H9 (cell line): Measurements from ENCODE around the gene UGT2A1. TPM values are rescaled to one million over a fixed set of nuclear protein-coding genes. Genes with fewer than 3 reads are reported as not detected.

ENCODE experiments used
- DNase-seq: peaks from one replicate; pipeline ENCODE4 v3.0.0-alpha.2; 2017
- H2AFZ ChIP-seq: one replicate; pipeline ENCODE4 v1.6.1; 2013; ENCODE audit warnings: mild to moderate bottlenecking, low read length, control low read depth, moderate library complexity
- H2AK5ac ChIP-seq: 2 replicates; pipeline ENCODE4 v1.6.1; 2013; ENCODE audit warnings: low read length, control low read depth, mixed read lengths; ENCODE audit not compliant: insufficient read length
- H2BK120ac ChIP-seq: one replicate; pipeline ENCODE4 v1.6.1; 2013; ENCODE audit warnings: low read depth, mild to moderate bottlenecking, low read length, control low read depth, inconsistent platforms; ENCODE audit not compliant: poor library complexity, severe bottlenecking
- H2BK12ac ChIP-seq: 2 replicates; pipeline ENCODE4 v1.6.1; 2013; ENCODE audit warnings: low read length, control low read depth, mixed read lengths, low read depth; ENCODE audit not compliant: insufficient read length
- H2BK15ac ChIP-seq: 2 replicates; pipeline ENCODE4 v1.6.1; 2013; ENCODE audit warnings: low read depth, low read length, control low read depth
- H2BK20ac ChIP-seq: one replicate; pipeline ENCODE4 v1.6.1; 2013; ENCODE audit warnings: low read depth, mild to moderate bottlenecking, low read length, control low read depth, inconsistent platforms; ENCODE audit not compliant: poor library complexity, severe bottlenecking
- H2BK5ac ChIP-seq: 2 replicates; pipeline ENCODE4 v1.6.1; 2013; ENCODE audit warnings: low read length, control low read depth, mixed read lengths; ENCODE audit not compliant: insufficient read length
- H3K14ac ChIP-seq: 2 replicates; pipeline ENCODE4 v1.6.1; 2013; ENCODE audit warnings: low read length, control low read depth; ENCODE audit not compliant: insufficient read depth
- H3K18ac ChIP-seq: 2 replicates; pipeline ENCODE4 v1.6.1; 2013; ENCODE audit warnings: low read depth, mild to moderate bottlenecking, mixed read lengths, low read length, control low read depth; ENCODE audit not compliant: insufficient read length
- H3K23ac ChIP-seq: 2 replicates; pipeline ENCODE4 v1.6.1; 2013; ENCODE audit warnings: low read length, control low read depth, mixed read lengths, low read depth; ENCODE audit not compliant: insufficient read length
- H3K23me2 ChIP-seq: 2 replicates; pipeline ENCODE4 v1.6.1; 2013; ENCODE audit warnings: low read depth, mild to moderate bottlenecking, mixed read lengths, low read length, control low read depth; ENCODE audit not compliant: insufficient read length, poor library complexity, severe bottlenecking
- H3K27ac ChIP-seq: 2 replicates; pipeline ENCODE4 v1.5.1; 2013; ENCODE audit warnings: low read length, control low read depth, mixed read lengths, low read depth; ENCODE audit not compliant: insufficient read length
- H3K27me3 ChIP-seq: 2 replicates; pipeline ENCODE4 v1.6.1; 2013; ENCODE audit warnings: low read length, control low read depth, inconsistent platforms; ENCODE audit not compliant: insufficient read depth
- H3K4ac ChIP-seq: 2 replicates; pipeline ENCODE4 v1.6.1; 2013; ENCODE audit warnings: low read depth, mild to moderate bottlenecking, control low read depth, inconsistent platforms, low read length, moderate library complexity
- H3K4me1 ChIP-seq: 2 replicates; pipeline ENCODE4 v1.6.1; 2013; ENCODE audit warnings: low read length, control low read depth, inconsistent platforms; ENCODE audit not compliant: insufficient read depth
- H3K4me2 ChIP-seq: 2 replicates; pipeline ENCODE4 v1.6.1; 2013; ENCODE audit warnings: low read length, control low read depth, mixed read lengths; ENCODE audit not compliant: insufficient read length, insufficient read depth
- H3K56ac ChIP-seq: 2 replicates; pipeline ENCODE4 v1.6.1; 2013; ENCODE audit warnings: low read depth, mild to moderate bottlenecking, mixed read lengths, low read length, control low read depth; ENCODE audit not compliant: insufficient read length
- H3K79me1 ChIP-seq: 2 replicates; pipeline ENCODE4 v1.6.1; 2013; ENCODE audit warnings: low read depth, mild to moderate bottlenecking, moderate library complexity, low read length, control low read depth, inconsistent platforms; ENCODE audit not compliant: insufficient read depth, poor library complexity, severe bottlenecking
- H3K79me2 ChIP-seq: 2 replicates; pipeline ENCODE4 v1.6.1; 2013; ENCODE audit warnings: low read length, control low read depth, inconsistent platforms; ENCODE audit not compliant: insufficient read depth
- H3K9ac ChIP-seq: 2 replicates; pipeline ENCODE4 v1.6.1; 2013; ENCODE audit warnings: low read length, control low read depth, mixed read lengths; ENCODE audit not compliant: insufficient read length; ENCODE audit errors: extremely low read depth
- H3K9me3 ChIP-seq: one replicate; pipeline ENCODE4 v1.6.1; 2013; ENCODE audit warnings: low read depth, low read length, inconsistent platforms; ENCODE audit not compliant: control insufficient read depth
- H3T11ph ChIP-seq: one replicate; pipeline ENCODE4 v1.6.1; 2013; ENCODE audit warnings: mild to moderate bottlenecking, low read length, control low read depth, inconsistent platforms
- H4K20me1 ChIP-seq: one replicate; pipeline ENCODE4 v1.6.1; 2013; ENCODE audit not compliant: control insufficient read depth, insufficient read length, insufficient read depth
- H4K5ac ChIP-seq: 2 replicates; pipeline ENCODE4 v1.6.1; 2013; ENCODE audit warnings: low read depth, mild to moderate bottlenecking, mixed read lengths, low read length, control low read depth; ENCODE audit not compliant: insufficient read length
- H4K8ac ChIP-seq: replicated peaks from 2 replicates; pipeline ENCODE4 v1.6.1; 2013; ENCODE audit warnings: low read length, control low read depth, mixed read lengths, low read depth; ENCODE audit not compliant: insufficient read length
- H4K91ac ChIP-seq: 2 replicates; pipeline ENCODE4 v1.6.1; 2013; ENCODE audit warnings: low read depth, mild to moderate bottlenecking, moderate library complexity, mixed read lengths, low read length, control low read depth; ENCODE audit not compliant: insufficient read length
- H3K27ac Mint-ChIP-seq, 3 experiments: 2 replicates in 2 of 3; 3 replicates in 1 of 3; pipeline ENCODE4 v1.8.0; 2020 to 2021; ENCODE audit warnings: mixed read lengths in 3 of 3, mild to moderate bottlenecking in 1 of 3, moderate library complexity in 1 of 3
- H3K27me3 Mint-ChIP-seq: 2 replicates; pipeline ENCODE4 v1.8.0; 2021; ENCODE audit warnings: low read depth, mild to moderate bottlenecking, moderate library complexity, mixed read lengths
- H3K36me3 Mint-ChIP-seq, 3 experiments: 2 replicates in 2 of 3; 3 replicates in 1 of 3; pipeline ENCODE4 v1.8.0; 2020 to 2021; ENCODE audit warnings: low read depth in 3 of 3, mixed read lengths in 3 of 3; ENCODE audit not compliant: insufficient read depth in 1 of 3
- H3K4me1 Mint-ChIP-seq, 2 experiments: 2 replicates each; pipeline ENCODE4 v1.8.0; 2020; ENCODE audit warnings: mixed read lengths in 2 of 2
- H3K4me3 Mint-ChIP-seq, 2 experiments: 2 replicates in 1 of 2; 3 replicates in 1 of 2; pipeline ENCODE4 v1.8.0; 2020 to 2021; ENCODE audit warnings: mild to moderate bottlenecking in 2 of 2, mixed read lengths in 2 of 2, moderate library complexity in 1 of 2
- H3K9me3 Mint-ChIP-seq, 2 experiments: 2 replicates in 1 of 2; 3 replicates in 1 of 2; pipeline ENCODE4 v1.8.0; 2020; ENCODE audit warnings: mild to moderate bottlenecking in 2 of 2, mixed read lengths in 2 of 2, moderate library complexity in 1 of 2
- WGBS: extraction: QIAGEN DNeasy Blood & Tissue Kit; methylation state at CpG from one replicate; pipeline ENCODE4 v1.1.7; 2013; ENCODE audit warnings: missing lambda C conversion rate, low lambda C conversion rate, mixed read lengths; ENCODE audit not compliant: insufficient read length; ENCODE audit errors: extremely low coverage; 5-methylcytosine and 5-hydroxymethylcytosine counted together
- total RNA-seq: library from RNA; stranded (reverse); gene quantifications from 2 replicates; pipeline ENCODE4 v1.2.1, GENCODE V29; 2021
- TF ChIP-seq, protein P1 (sequence below): fragments of 200-600 bp; sonication (generic); conservative IDR thresholded peaks from 3 replicates; pipeline ENCODE4 v1.8.0; 2021; ENCODE audit warnings: antibody characterized with exemption, mild to moderate bottlenecking

Gene UGT2A1
- total RNA-seq, 1 experiment from 2014 or later = not detected

DNA sequence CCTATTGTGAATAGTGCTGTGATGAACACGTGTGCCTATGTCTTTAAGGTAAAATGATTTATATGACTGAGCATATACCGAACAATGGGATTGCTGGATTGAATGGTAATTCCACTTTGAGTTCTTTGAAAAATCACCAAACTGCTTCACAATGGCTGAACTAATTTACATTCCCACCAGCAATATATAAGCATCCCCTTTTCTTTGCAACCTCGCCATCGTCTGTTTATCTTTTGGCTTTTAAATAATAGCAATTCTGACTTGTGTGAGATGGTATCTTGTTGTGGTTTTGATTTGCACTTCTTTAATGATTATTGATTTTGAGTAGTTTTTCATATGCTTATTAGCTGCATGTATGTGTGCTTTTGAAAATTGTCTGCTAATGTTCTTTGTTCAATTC is 31.8 kb upstream of the UGT2A1 start:
- Histone ChIP-seq H4K5ac (no peak overlapping the region), H3K56ac (no peak overlapping the region), H3K9me3 (no peaks in the 10 kb centered on the region), H2BK5ac (no peak overlapping the region), H2BK20ac (no peak overlapping the region), H2BK15ac (no peak overlapping the region), H3K4me2 (no peak overlapping the region), H2BK12ac (no peak overlapping the region), H3K27me3 (no peaks in the 10 kb centered on the region), H3K4ac (no peak overlapping the region), H3K23ac (no peak overlapping the region), H2BK120ac (no peak overlapping the region), H4K8ac (no peak overlapping the region), H2AFZ (no peak overlapping the region), H3K79me2 (no peaks in the 10 kb centered on the region), H3K23me2 (no peaks in the 10 kb centered on the region), H3K4me1 (no peaks in the 10 kb centered on the region), H3K79me1 (no peaks in the 10 kb centered on the region), H2AK5ac (no peak overlapping the region), H3K18ac (no peak overlapping the region), H3K9ac (no peak overlapping the region), H4K91ac (no peak overlapping the region), H3T11ph (no peak overlapping the region), H3K27ac (no peak overlapping the region), H4K20me1 (no peaks in the 10 kb centered on the region), H3K14ac (no peak overlapping the region)
- H3K27ac Mint-ChIP-seq = no peak overlapping the region
- TF ChIP-seq, protein P1, sequence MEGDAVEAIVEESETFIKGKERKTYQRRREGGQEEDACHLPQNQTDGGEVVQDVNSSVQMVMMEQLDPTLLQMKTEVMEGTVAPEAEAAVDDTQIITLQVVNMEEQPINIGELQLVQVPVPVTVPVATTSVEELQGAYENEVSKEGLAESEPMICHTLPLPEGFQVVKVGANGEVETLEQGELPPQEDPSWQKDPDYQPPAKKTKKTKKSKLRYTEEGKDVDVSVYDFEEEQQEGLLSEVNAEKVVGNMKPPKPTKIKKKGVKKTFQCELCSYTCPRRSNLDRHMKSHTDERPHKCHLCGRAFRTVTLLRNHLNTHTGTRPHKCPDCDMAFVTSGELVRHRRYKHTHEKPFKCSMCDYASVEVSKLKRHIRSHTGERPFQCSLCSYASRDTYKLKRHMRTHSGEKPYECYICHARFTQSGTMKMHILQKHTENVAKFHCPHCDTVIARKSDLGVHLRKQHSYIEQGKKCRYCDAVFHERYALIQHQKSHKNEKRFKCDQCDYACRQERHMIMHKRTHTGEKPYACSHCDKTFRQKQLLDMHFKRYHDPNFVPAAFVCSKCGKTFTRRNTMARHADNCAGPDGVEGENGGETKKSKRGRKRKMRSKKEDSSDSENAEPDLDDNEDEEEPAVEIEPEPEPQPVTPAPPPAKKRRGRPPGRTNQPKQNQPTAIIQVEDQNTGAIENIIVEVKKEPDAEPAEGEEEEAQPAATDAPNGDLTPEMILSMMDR = no peak
- H3K9me3 Mint-ChIP-seq = no peaks in the 10 kb centered on the region
- H3K4me3 Mint-ChIP-seq = no peak overlapping the region
- H3K27me3 Mint-ChIP-seq = no peaks in the 10 kb centered on the region
- no peak for DNase-seq
- WGBS = no CpG with 5 or more reads among the region's 4 CpGs
- no peaks in the 10 kb centered on the region for H3K4me1 Mint-ChIP-seq
- H3K36me3 Mint-ChIP-seq = no peaks in the 10 kb centered on the region
